Hypothalamus (tissue), 51 donors: ENCODE data around the gene CCDC70.

Source experiments
- DNase-seq, 51 donors: peaks; one replicate each; lab custom pipeline; 2025; lab: John Stamatoyannopoulos, UW

CCDC70 gene

DNA sequence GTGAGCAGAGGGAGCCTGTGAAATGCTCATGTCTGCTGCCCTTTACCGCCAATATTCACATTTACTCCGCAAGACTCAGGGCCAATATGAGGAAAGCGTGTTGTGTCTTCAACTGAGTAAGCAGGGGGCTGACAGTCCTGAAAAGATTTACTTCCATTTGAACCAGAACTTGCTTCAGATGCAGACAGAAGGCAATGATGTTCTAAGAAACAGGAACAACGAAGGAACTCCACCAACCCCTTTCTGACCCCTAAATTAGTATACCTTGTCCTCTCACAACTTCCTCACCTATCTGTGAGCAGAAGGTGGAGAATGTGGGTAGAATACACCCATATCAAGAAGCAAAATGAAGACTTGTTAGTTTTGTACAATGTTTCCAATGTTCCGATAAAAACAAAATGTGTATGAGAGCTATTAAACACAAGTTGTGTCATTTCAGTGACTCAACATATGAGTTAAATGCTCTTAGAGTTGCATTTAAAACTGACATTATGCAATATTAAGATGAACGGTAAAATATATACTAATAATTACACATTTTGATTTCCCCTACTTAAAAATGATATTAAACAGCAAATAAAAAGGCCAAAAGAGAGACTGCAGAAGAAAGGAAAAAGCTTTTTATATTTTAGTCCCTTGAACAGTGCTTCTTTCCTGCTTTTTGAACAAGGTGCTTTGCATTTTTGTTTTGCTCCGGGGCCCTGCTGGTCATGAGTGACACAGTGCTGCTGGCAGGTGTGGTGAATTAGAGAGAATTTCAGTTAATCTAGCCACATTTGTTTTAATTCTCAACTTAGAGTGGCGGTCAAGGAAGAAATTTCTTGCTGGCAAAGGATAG is 32.8 kb upstream of the CCDC70 start:
- no peak for DNase-seq

- no peak for DNase-seq
Measured at GRCh38 chr13:51829568-51829899, 32.2 kb upstream of the CCDC70 start.

- DNase-seq = no peak
Measured at GRCh38 chr13:51831519-51831918, 30.2 kb upstream of the CCDC70 start.

DNA sequence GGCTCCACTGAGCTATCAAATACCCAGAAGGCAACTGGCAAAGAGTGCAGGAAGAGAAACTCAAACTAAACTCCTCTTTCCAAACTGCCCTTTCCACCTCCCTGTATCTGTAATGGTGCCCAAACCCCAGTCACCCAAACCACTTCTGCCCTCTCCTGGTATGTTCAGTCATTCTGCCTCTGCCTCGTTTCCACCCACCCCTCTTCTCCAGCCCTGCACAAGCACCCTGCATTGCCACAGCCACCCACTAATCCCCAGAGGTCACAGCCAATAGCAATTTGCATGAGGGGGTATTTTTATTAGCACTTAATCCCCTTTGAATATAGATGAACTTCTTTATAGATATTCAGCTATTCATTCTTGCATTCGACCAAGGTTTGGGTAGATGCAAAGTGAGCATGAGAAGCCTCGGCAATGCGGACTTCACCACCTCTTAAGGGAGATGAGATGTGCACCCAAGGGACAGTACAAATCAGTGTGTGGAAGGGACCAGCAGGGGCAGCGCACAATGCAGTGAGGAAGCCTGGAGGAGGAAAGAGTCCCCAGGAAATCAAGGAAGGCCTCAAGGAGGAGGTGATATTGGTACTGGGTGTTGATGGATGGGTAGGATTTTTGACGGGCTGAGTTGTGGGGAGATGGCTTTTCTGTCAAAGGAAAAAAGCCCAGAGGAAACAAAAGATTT is 29.2 kb upstream of the CCDC70 start:
- DNase-seq = peak in 6 of 51 donors; percentile 7 to 29 (median 14)

DNA sequence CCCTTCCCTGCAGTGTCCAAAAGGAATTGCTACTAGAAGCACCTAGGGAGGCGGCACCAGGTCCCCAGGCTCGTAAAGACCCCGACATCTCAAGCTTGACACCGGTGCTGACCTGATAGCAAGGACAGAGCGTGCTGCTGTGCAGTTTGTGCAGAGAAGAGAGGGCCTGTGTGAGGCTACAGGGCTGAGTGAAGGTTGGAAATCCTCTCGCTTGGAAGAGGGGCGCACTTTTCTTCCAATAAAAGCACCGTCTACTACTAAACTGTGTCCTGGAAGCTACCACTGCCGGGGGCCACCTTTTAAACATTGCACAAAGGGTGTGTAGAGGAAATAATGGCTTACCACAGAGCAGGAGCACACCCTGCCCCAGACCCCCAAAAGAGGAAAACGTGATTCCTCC is 27.8 kb upstream of the CCDC70 start:
- no peak for DNase-seq

GRCh38 chr13:51834581-51835171 is 27.1 kb upstream of the CCDC70 start:
- peak in 1 of 51 donors; percentile 23 for DNase-seq

- DNase-seq = no peak
Measured at GRCh38 chr13:51837016-51837415, 24.8 kb upstream of the CCDC70 start.

DNA sequence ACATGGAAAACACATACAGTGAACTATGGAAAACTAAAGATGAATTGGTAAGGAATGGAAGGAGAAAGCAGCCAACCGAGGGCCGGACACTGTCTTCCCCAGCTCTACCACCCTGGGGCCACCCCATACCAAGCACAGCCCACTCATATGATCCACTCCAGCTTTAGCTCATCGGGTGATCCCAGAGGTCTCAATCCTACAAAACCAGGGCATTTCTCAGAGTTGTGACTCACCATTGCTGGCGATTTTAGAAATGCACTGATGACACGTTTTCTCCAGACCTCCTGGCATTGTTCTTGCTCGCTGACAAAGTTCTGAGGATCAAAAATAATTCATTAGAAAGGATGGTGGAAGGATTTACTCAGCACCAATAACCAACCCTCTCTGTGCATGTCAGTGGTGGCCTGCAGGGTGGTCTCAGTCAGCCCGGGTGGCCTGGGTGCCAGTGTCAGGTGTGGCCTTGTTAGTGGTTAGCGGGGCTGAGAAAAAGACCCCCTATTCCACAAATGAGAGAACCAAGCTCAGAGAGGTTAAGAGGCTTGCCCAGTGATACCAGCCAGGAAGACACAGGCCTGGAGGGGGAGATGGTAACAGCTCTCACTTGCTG is 23.4 kb upstream of the CCDC70 start:
- DNase-seq = no peak

DNA sequence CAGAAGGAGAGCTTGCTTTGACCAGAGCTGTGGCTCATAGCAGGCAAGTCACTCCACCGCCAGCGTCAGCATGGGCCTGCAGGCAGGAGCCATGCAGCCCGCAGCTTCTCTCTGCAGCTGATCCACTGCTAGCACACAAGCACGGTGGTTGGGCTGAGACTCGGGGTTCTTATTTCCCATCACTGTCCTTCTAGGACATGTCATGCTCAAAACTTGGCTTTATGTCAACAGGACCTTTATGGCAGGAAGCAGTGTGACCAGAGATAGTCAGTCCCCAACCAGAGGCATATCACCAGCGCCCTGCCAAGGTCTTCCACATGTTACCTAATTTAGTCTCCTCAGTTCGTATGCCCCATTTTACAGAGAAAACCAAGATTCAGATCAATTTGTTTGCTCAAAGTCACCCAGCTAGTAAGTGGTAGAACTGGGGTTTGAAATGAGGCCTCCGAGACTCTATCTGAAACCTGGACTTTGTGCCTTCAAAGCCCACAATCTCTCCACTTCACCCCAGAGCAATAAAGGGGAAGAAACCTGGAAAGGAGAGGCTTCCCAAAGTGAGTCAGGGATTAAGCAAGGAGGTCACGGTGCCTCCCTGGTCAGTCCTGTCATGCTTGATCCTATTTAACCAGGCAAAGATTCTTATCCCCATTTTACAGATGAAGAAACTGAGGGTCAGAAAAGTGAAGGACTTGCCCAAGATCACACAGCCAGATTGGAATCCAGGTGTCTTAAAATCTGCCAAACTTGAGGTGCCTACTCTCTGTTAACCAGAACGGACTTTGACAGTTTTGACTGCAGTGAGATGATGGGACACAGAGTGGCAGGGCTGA is 21.8 kb upstream of the CCDC70 start:
- DNase-seq = no peak

- no peak for DNase-seq
Measured at GRCh38 chr13:51840917-51841316, 20.9 kb upstream of the CCDC70 start.

GRCh38 chr13:51841732-51842131 is 20.0 kb upstream of the CCDC70 start:
- DNase-seq = peak in 1 of 51 donors; percentile 12

GRCh38 chr13:51843529-51843928 is 18.2 kb upstream of the CCDC70 start:
- DNase-seq = no peak

DNA sequence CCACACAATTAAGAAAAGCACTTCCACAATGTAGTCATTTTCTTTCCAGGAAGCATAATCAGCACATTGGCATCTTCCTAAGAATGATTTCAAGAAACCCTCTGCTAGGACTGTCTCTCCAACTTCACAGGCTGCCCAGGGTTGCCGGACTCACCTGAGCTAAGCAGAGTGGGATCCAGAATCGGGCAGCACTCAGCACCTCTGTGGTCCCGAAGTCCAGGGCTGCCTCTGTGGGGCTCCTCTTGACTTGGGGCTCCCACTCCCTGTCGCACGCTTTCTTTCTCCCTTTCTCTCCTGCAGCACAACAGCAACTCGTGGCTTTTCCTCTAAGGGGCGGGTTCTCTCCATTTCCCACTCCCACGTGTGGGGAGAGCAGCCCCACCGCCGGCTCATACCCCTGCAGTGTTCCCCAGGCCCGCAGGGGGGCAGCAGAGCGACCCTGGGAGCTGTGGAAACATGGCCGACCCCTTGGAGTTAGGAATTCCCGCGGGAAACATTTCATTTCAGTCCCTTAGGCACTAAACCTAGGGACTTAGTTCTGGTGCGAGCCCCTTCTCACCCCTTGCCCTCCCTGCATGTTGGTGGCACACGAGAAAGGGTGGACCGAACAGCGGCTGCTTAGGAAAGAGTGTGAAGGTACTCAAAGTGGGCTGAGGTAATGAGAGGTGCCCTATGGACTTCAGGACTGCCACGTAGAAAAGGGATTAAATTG is 16.8 kb upstream of the CCDC70 start, which contains the start of gene TMEM272:
TMEM272 (minus strand) TSS at position 316 of the 712 bp plus-strand sequence. CDS start 6,647 bp downstream, outside the sequence.
- peak in 43 of 51 donors; percentile 5 to 85 (median 35) for DNase-seq

DNA sequence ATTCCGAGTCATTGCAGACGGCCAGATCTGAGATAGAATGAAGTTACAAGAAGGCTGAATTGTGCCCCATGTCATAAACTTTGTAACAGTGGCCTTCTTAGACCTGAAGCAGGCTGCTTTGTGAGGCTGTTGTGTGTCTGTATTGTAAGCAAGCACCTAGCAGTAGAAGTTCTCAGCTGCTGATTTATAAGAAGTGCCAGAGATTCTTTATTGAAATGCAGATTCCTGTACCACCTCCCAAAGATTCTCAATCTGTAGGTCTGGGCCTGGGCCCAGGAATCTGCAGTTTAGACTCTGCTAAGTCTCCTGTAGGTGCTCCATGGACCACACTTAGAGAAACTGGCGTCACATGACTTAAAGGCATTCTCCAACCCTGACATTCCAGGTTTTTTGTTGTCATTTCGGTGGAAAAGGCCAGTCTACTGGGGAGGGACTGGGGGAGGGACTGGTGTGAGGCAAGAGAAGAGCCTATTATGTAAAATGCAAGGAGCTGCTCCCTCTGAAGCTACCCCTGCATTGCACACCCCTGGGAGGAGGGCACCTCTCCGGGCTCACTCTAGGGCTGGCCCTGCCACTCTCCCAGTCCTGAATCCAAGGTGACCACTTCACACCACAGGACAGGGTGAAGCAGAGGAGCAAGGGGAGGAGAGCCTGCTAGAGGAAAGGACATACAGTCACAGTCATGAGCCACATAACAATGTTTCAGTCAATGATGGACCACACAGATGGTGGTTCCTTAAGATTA is 16.0 kb upstream of the CCDC70 start:
- no peak for DNase-seq

DNA sequence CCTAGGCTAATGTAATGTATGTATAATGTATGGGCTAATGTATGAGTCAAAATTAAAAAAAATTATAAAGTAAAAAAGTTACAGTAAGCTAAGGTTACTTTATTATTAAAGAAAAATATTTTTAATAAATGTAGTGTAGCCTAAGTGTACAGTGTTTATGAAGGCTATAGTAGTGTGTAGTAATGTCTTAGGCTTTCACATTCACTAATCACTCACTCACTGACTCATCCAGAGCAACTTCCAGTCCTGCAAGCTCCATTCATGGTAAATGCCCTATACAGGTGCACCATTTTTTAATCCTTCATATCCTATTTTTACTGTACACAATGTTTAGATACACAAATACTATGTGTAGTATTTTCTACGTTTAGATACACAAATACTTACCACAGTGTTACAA is 15.0 kb upstream of the CCDC70 start:
- DNase-seq = no peak

GRCh38 chr13:51848674-51849073 is 13.1 kb upstream of the CCDC70 start:
- DNase-seq = no peak

- DNase-seq = no peak
Measured at GRCh38 chr13:51849145-51850101, 12.3 kb upstream of the CCDC70 start.
